NCI-H146 treated with DMSO at 0.1 percent for 48 hours (cell line): Measurements from ENCODE around the gene FAM200B.

Source experiments
- DNase-seq: peaks from one replicate; lab custom pipeline; 2025; ENCODE audit not compliant: unreplicated experiment; lab: John Stamatoyannopoulos, UW

FAM200B gene

DNA sequence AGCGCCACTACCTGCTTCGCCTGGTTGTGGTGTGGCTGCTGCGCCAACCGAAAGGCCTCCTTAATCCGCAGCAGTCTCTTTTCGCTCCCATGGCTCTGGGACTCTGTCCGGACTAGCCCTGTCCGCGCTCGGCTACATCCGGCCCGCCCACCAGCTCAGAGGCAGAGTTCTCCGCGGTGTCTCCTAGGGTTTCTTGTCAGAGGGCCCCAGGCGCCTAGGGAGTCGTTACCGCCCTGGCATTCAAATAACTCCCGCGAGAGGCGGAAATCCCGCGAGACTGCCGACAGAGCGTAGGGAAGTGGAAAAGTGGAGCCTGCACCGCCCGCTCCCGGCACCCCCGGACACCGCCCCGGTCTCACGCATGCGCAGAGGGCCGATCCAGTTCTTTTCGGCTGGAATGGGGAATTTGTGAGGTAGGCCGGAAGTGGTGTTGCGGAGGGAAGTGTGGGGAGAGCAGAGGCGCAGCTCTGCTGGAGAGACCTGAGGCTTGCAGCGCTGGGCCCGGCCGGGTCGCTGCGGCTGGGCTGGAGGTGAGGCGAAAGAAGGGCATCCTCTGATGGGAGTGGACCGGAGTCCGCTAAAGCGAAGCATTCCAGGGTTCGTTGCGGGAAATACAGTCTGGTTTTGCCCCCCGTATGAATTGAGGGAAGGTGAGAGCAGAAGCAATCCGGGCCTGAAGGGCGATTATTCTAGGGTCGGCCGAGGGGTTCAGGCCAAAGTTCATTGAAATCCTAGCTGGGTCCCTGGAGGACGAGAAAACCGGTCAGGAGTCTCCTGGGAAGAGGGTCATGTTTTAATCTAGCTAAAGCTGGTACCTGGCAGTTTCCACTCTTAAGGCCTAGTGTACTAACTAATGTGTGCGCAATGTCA, at the start of gene FAM200B:
TSS of gene FAM200B (plus strand) at position 456 of the 870 bp plus-strand sequence. CDS start 5,151 bp downstream, outside the sequence.
- DNase-seq: peak; percentile 93

GRCh38 chr4:15636818-15637217, 44.8 kb upstream of the FAM200B start:
- no peak for DNase-seq

DNA sequence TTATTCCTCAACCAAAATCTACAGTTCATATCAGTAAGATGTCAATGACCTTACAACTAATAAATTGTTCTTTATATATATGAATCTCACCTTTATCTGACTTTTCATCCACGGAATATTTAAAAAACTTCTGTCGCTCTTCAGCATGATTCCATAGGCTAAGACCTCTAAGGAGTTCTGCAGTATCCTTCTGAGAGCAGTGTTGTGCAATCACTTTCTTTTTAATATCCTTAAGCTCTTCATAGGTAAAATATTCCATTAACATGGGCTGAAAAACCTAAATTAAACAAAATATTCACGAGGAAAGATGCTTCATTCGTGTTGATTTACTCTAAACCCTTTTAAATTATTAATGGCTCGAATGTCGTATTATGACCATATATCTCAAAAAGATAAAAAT, 43.2 kb upstream of the FAM200B start:
- DNase-seq: no peak

GRCh38 chr4:15648600-15648999, 33.0 kb upstream of the FAM200B start:
- no peak for DNase-seq

DNA sequence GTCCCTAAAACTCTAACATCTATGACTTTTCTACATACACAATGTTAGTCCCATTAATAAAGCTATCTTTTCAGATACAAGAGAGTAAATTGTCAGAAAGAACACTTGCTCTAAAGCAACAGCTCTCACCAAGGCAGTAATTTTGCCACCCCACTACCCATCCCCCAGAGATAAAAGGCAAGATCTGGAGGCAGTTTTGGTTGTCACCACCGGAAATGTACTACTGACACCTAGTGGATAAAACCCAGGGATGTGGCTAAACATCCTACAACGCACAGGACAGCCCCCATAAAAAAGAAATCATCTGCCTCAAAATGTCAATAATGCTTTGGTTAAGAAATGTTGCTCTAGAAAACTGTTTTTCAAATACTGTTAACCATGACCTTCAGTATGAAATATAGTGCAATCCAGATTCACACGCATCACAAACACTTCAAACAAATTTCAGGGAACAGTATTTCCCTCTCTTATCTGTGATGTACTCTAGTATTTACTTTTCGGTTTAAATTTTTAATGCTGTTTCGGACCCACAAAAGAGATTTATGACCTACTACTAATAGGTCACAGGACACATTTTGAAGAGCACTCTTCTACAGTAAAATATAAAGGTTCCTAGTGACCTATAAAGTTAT, 31.6 kb upstream of the FAM200B start:
- DNase-seq: peak; percentile 7

DNA sequence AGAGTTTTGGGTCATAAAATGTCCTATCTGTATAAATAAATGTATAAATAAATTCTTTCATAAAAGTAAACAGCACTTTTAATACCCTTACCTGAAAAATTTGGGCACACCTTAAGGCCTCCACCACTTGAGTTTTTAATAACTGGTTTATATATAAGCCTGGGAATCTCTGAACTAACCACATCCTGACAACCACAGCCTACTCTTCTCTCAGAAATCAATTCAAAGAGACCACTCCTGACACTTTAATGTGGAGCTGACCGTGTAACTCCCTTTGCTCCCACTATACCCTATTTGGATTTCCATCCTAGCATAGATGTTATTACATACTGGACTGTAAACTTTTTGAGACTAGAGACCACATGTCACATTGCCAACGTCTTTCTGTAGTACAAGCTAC, 30.0 kb upstream of the FAM200B start:
- no peak for DNase-seq

- DNase-seq: no peak
These were observed 29.4 kb upstream of the FAM200B start for GRCh38 chr4:15652191-15652590.

DNA sequence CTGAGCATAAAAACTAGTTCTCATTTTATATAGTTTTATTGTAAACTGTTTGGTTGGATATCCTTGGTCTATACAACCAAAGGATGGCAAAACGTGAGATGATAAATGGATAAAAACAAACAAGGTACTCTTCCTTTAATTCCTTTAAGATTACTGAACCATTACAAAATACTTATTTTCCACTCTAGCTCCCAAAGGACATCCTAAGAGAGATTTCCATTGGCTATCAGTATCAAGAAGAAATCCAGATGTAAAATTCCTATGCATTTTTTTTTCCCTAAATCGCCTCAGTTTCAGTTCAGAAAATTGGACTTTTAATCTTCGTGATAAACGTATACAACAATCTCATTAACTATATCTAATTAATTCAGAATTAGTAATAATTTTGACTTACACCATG, 28.8 kb upstream of the FAM200B start:
- no peak for DNase-seq

- DNase-seq: no peak
These were observed 28.2 kb upstream of the FAM200B start for GRCh38 chr4:15653420-15653819.

- DNase-seq: peak; percentile 40
These were observed 27.6 kb upstream of the FAM200B start for GRCh38 chr4:15653864-15654592.

DNA sequence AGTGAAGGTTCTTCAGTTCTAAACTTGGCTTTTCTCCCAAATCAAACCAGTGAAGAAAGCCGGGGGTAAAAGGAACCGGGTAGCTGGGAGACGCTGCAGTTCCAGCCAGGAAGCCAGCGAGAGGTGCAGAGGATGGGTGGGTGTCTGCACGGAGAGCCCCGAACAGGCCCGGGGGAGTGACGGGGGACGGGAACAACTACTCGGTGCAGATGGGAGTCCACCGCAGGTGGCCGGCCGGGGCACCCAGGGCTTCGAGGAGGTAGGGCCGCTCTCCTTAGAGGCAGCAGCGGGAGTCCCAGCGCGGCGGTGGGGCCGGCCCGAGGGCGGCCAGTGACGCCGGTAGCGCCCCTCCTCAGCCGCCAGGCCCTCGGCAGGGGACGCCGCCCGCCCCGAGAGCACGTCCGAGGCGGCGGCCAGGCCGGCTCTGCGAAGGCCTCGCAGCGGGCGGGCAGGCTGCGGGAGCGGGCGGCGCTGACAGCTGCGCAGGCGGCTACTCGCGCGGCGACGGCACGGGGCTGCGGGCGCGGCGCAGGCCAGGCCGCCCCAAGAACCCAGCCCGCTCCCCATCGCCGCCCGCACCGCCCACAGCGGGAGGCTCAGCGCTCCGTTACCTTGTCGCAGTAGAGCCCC, 26.9 kb upstream of the FAM200B start:
- DNase-seq: peak; percentile 50

- DNase-seq: peak; percentile 82
These were observed 26.2 kb upstream of the FAM200B start, which contains the start of gene FBXL5 for GRCh38 chr4:15655223-15656037. Gene FBXL5 (minus strand): TSS chr4:15655357. CDS start chr4:15655287, 70 bp downstream.

DNA sequence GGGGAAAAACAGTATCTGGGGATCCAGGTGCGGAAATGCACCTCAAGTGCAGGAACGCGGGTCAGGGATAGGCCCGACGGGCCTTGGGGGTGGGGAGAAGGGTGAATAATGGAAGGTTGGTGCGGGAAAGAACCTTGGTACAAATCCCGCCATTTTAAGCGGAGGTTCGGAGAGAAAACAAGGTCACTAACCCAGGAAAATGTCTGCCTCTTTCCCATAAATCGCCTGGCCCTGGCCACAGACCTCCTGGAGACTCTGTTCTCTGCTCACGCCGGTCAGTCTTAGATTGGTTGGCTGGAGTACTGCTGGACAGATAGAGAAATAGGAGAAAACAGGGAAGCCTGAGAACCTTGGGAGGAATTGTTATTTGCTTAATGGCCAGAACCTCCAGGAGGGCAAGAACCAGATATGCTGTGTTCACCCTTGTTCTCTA, 25.6 kb upstream of the FAM200B start:
- DNase-seq: peak; percentile 54

- DNase-seq: no peak
These were observed 24.3 kb upstream of the FAM200B start for GRCh38 chr4:15657366-15657765.

DNA sequence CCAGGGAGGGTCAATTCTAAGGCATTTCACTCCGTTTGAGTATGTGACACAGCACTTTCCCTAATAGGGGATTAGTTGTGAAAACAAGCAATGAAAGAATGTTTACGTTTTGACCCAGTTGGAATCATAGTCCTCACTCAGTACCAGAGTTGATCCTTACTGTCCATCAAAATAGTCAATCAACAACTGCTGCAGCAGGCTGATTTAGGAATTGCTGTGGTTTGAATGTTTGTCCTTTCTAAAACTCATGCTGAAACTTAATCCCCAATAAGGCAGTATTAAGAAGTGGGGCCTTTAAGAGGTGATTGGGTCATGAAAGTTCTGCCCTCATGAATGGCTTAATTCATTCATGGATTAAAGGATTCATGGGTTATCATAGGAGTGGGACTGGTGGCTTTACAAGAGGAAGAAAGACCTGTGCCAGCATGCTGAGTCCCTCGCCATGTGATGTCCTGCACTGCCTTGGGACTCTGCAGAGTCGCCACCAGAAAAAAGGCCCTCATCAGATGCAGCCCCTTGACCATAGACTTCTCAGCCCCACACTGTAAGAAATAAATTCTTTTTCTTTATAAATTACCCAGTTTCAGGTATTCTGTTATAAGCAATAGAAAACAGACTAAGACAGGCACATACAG, 23.4 kb upstream of the FAM200B start:
- DNase-seq: no peak

DNA sequence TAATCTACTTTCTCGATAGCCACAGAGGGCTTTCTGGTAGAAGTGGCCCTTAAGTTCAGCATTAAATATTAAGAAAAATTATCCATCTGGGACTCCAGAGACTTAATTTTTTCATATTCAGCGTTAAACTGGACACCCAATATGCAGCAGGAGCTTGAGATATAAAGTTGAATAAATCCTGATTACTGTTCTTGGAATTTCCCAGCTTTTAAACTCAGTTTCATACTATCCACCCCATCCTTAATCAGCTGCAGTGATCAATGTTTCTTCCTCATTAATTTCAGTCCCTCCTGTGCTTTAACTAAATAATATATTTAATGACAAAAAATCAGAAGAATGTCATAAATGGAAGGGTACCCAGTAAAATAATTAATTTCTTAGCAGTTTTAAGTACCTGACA, 22.8 kb upstream of the FAM200B start:
- DNase-seq: no peak

DNA sequence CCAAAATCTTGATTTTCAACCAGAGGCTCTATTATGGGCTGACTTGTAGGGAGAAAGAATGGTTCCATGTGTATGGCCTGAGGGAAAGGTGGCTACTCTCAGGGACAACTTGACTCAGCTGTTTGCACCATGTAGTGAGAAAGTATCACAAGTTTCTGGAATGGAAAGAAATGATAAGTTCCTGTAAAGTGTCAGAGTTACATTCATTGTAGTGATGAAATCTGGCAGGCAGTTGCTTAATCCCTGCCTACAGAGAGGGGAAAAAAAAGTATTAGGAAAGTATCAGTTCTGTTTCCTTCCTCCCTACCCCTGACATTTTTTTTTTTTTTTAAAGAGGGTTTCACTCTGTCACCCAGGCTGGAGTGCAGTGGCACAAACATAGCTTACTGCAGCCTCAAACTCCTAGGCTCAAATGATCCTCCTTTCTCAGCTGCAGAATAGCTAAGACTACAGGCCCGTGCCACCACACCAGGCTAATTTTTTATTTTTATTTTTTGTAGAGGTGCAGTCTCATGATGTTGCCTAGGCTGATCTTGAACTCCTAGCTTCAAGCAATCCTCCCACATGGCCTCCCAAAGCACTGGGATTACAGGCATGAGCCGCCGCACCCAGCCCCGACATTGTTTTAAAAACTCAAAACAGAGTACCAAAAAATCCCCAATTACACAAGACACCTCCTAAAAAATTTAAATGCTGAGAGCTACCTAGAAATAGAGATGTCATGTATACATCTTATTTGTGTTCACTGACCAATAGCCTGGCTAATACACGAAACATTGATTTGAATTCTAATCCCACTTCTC, 21.7 kb upstream of the FAM200B start:
- no peak for DNase-seq

GRCh38 chr4:15665753-15666365, 15.8 kb upstream of the FAM200B start:
- DNase-seq: no peak

DNA sequence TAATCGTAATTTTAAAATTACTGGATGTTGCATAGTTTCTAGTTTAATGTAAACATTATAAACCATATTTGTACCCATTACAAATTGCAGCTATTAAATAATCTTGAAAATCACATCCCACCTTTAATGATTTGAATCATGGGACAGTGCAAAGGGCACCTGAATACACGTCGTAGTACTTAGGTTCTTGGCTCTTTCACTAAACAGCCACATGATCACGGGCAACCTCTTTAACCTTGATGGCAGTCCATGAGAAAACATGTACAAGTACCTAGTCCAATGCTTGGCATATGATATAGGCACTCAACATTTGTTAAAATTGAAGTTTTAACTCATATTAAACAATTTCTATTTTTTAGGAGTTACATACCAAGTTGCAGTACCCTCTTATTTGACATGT, 14.6 kb upstream of the FAM200B start:
- DNase-seq: no peak
